SK-N-SH (cell line): ENCODE data around the gene COPS7A.

Experiments
- CTCF ChIP-seq: fragments of 200-600 bp; sonication (generic); IDR thresholded peaks from 2 replicates; pipeline ENCODE4 v1.6.1; 2017; ENCODE audit warnings: antibody characterized with exemption, mild to moderate bottlenecking, moderate library complexity
- MAX ChIP-seq: IDR thresholded peaks from 2 replicates; pipeline ENCODE4 v1.4.0; 2012; ENCODE audit warnings: low read depth
- PBX3 ChIP-seq: IDR thresholded peaks from 2 replicates; pipeline ENCODE4; 2012
- POLR2AphosphoS5 ChIP-seq: IDR thresholded peaks from 2 replicates; pipeline ENCODE4 v1.6.1; 2012; ENCODE audit warnings: low read depth, low read length
- RAD21 ChIP-seq: IDR thresholded peaks from 2 replicates; pipeline ENCODE4 v1.6.1; 2012; ENCODE audit warnings: mild to moderate bottlenecking, low read length
- RCOR1 ChIP-seq: fragments of 150-350 bp; IDR thresholded peaks from 2 replicates; pipeline ENCODE4 v1.6.1; 2017; ENCODE audit warnings: antibody characterized with exemption, low read length
- TEAD4 ChIP-seq: IDR thresholded peaks from 2 replicates; pipeline ENCODE4 v1.4.0; 2012; ENCODE audit warnings: mild to moderate bottlenecking, borderline replicate concordance; ENCODE audit not compliant: insufficient read depth
- USF2 ChIP-seq: fragments of 150-350 bp; IDR thresholded peaks from 2 replicates; pipeline ENCODE4 v1.6.1; 2017; ENCODE audit warnings: antibody characterized with exemption, low read length, low read depth, borderline replicate concordance
- ZBTB33 ChIP-seq: IDR thresholded peaks from 2 replicates; pipeline ENCODE4 v1.4.0; 2012; ENCODE audit warnings: low read depth, borderline replicate concordance

GRCh38 chr12:6773590-6774351 is 49.9 kb downstream of the COPS7A start:
- TF ChIP-seq POLR2AphosphoS5, result no peak
- TF ChIP-seq CTCF, result no peak
- TF ChIP-seq USF2, result no peak
- no peak for TF ChIP-seq TEAD4
- no peak for TF ChIP-seq PBX3
- TF ChIP-seq ZBTB33, result no peak
- no peak for TF ChIP-seq MAX
- no peak for TF ChIP-seq RCOR1
- no peak for TF ChIP-seq RAD21
